ENCODE measurements around the gene P2RX6. TPM values are rescaled to one million over a fixed set of nuclear protein-coding genes. Genes with fewer than 3 reads are reported as not detected.

P2RX6 gene
- total and polyA plus RNA-seq, 9 of the 15 experiments (the other 6 are each of a cell fraction or from before 2014, with no cell fraction given), result 0.01 to 3.9 (median 1.5) TPM; not detected in 1

GRCh38 chr22:20968281-20968977 is 46.5 kb upstream of the P2RX6 start (continued):
- TF ChIP-seq ZBTB2 (IDR thresholded peaks at IDR 0.05) (no peak), TEAD1 (CRISPR knock-in tag; IDR thresholded peaks at IDR 0.05) (peak in 1 of 2 experiments; percentile 33; a peak in 1 of 4 replicates), ZNF282 (CRISPR knock-in tag; IDR thresholded peaks at IDR 0.05) (no peak), HOXB6 (CRISPR knock-in tag; IDR thresholded peaks at IDR 0.05; ENCODE audit: borderline replicate concordance) (0 out of 2 replicates have a peak, but pooled peaks have one; percentile 36), ZNF124 (CRISPR knock-in tag; IDR thresholded peaks at IDR 0.05) (no peak), ZBTB7A (IDR thresholded peaks at IDR 0.05; ENCODE audit: borderline replicate concordance, control insufficient read depth, low read depth, low read length) (no peak; the same call in 1 of the 2 replicates), MTA3 (IDR thresholded peaks at IDR 0.05; ENCODE audit: borderline replicate concordance) (no peak), ZNF75A (CRISPR knock-in tag; IDR thresholded peaks at IDR 0.05) (no peak), MED1 (CRISPR knock-in tag; IDR thresholded peaks at IDR 0.05; ENCODE audit: borderline replicate concordance) (no peak), ZNF398 (CRISPR knock-in tag; IDR thresholded peaks at IDR 0.05) (no peak), RAD51 (IDR thresholded peaks at IDR 0.05; ENCODE audit: borderline replicate concordance, low read depth) (no peak), ZNF253 (CRISPR knock-in tag; conservative IDR thresholded peaks at IDR 0.05) (no peak), THRA (IDR thresholded peaks at IDR 0.05) (no peak), CSDE1 (IDR thresholded peaks at IDR 0.05) (no peak), CREM (IDR thresholded peaks at IDR 0.05; ENCODE audit: low read depth) (no peak), ARID2 (IDR thresholded peaks at IDR 0.05) (no peak), RBFOX2 (IDR thresholded peaks at IDR 0.05; ENCODE audit: low read depth, low read length) (0 out of 2 replicates have a peak, but pooled peaks have one; percentile 18), PURB (CRISPR knock-in tag; IDR thresholded peaks at IDR 0.05; ENCODE audit: low read depth) (no peak), RFX7 (CRISPR knock-in tag; IDR thresholded peaks at IDR 0.05) (no peak), ZNF121 (CRISPR knock-in tag; conservative IDR thresholded peaks at IDR 0.05) (no peak), ZNF696 (CRISPR knock-in tag; conservative IDR thresholded peaks at IDR 0.05) (no peak), ZFP36 (IDR thresholded peaks at IDR 0.05; ENCODE audit: low read depth, low read length, partially characterized antibody) (peak; percentile 82), MEF2D (tag; conservative IDR thresholded peaks at IDR 0.05; ENCODE audit: low read depth) (no peak), ZFP91 (CRISPR knock-in tag; IDR thresholded peaks at IDR 0.05) (no peak; the same call in 1 of the 2 replicates)

Measured in K562 (cell line).